ENCODE results near the gene DBN1. TPM values are rescaled to one million over a fixed set of nuclear protein-coding genes. Genes with fewer than 3 reads are reported as not detected.

The DBN1 gene
- total and polyA plus RNA-seq, 9 of the 15 experiments (the other 6 are each of a cell fraction or from before 2014, with no cell fraction given), result 0.25 to 87.2 (median 27.9) TPM

DNA sequence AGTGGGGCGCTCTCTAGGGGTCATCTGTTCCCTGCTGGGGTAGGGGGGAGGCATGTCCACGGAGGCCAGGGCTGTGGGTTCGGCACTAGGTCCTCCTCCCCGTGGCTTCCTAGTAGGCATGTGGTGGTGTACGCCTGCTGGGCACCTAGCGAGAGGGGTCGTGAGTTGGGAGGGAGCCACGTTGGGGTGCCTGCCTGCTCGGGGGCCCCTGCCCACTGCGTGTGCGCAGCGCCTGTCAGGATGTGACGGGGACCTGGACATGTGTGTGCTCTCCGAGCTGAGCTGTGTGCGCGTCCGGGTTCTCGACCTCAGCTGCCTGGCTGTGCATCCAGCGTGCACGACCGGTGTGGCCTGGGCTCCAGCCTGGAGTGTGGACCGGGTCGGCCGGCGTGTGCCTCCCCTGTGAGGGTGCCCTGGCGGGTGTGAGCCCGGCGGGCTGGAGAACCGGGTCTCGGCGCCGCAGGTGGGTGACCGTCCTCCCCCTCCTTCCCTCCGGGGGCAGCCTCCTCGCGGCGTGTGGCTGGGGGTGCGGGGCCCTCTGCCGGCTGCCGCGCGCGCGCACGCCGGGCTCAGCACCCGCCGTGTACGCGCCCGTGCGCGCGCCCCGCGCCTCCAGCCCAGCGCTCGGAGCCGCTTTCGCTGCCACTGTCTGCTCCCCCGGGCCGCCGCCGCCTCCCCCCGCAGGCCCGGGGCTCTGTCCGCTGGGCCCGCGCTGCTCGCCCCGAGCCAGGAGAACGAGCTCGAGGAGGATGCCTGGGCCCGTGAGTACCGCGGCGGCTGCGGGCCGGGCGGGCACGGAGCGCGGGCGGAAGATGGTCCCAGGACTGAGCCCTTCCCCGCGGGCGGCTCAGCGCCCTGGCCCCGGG, 27.0 kb downstream of the DBN1 start, which contains the start of gene PRR7 (continued):
- no peak for TF ChIP-seq SRSF3 (IDR thresholded peaks at IDR 0.05; ENCODE audit: insufficient read depth, low read length)
- TF ChIP-seq EGR1 (conservative IDR thresholded peaks at IDR 0.05), result no peak
- TF ChIP-seq MTA3 (IDR thresholded peaks at IDR 0.05; ENCODE audit: borderline replicate concordance), result peak; percentile 53; the same call in 1 of the 2 replicates
- TF ChIP-seq NCOR1 (IDR thresholded peaks at IDR 0.05), result 0 out of 2 replicates have a peak, but pooled peaks have one; percentile 38
- 0 out of 2 replicates have a peak, but pooled peaks have one; percentile 85 for TF ChIP-seq ZNF717 (CRISPR knock-in tag; IDR thresholded peaks at IDR 0.05)
- no peak for TF ChIP-seq RAD51 (IDR thresholded peaks at IDR 0.05; ENCODE audit: borderline replicate concordance, low read depth)
- TF ChIP-seq, protein P1, sequence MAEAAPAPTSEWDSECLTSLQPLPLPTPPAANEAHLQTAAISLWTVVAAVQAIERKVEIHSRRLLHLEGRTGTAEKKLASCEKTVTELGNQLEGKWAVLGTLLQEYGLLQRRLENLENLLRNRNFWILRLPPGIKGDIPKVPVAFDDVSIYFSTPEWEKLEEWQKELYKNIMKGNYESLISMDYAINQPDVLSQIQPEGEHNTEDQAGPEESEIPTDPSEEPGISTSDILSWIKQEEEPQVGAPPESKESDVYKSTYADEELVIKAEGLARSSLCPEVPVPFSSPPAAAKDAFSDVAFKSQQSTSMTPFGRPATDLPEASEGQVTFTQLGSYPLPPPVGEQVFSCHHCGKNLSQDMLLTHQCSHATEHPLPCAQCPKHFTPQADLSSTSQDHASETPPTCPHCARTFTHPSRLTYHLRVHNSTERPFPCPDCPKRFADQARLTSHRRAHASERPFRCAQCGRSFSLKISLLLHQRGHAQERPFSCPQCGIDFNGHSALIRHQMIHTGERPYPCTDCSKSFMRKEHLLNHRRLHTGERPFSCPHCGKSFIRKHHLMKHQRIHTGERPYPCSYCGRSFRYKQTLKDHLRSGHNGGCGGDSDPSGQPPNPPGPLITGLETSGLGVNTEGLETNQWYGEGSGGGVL (CRISPR knock-in tag; IDR thresholded peaks at IDR 0.05), result no peak
- no peak for TF ChIP-seq ZNF699 (CRISPR knock-in tag; IDR thresholded peaks at IDR 0.05; ENCODE audit: insufficient replicate concordance)
- TF ChIP-seq CHD2 (IDR thresholded peaks at IDR 0.05; ENCODE audit: low read depth, low read length), result no peak; the same call in 1 of the 2 replicates
- no peak for TF ChIP-seq ZNF696 (CRISPR knock-in tag; conservative IDR thresholded peaks at IDR 0.05)
- peak; percentile 24; the same call in 1 of the 2 replicates for TF ChIP-seq ZBTB7A (IDR thresholded peaks at IDR 0.05; ENCODE audit: borderline replicate concordance, control insufficient read depth, low read depth, low read length)
- peak; percentile 72; the same call in 1 of the 2 replicates for TF ChIP-seq HNRNPUL1 (IDR thresholded peaks at IDR 0.05; ENCODE audit: low read length)
- TF ChIP-seq SOX6 (IDR thresholded peaks at IDR 0.05), result no peak
- no peak for TF ChIP-seq ETV6 (IDR thresholded peaks at IDR 0.05; ENCODE audit: borderline replicate concordance in 1 of 2, low read depth in 2 of 2, low read length in 1 of 2)
- TF ChIP-seq ETV6 (CRISPR knock-in tag; IDR thresholded peaks at IDR 0.05; ENCODE audit: borderline replicate concordance), result no peak
- TF ChIP-seq ZNF217 (CRISPR knock-in tag; IDR thresholded peaks at IDR 0.05), result no peak
- no peak for TF ChIP-seq SMAD1 (IDR thresholded peaks at IDR 0.05; ENCODE audit: low read depth, low read length, partially characterized antibody)
- TF ChIP-seq, protein P2, sequence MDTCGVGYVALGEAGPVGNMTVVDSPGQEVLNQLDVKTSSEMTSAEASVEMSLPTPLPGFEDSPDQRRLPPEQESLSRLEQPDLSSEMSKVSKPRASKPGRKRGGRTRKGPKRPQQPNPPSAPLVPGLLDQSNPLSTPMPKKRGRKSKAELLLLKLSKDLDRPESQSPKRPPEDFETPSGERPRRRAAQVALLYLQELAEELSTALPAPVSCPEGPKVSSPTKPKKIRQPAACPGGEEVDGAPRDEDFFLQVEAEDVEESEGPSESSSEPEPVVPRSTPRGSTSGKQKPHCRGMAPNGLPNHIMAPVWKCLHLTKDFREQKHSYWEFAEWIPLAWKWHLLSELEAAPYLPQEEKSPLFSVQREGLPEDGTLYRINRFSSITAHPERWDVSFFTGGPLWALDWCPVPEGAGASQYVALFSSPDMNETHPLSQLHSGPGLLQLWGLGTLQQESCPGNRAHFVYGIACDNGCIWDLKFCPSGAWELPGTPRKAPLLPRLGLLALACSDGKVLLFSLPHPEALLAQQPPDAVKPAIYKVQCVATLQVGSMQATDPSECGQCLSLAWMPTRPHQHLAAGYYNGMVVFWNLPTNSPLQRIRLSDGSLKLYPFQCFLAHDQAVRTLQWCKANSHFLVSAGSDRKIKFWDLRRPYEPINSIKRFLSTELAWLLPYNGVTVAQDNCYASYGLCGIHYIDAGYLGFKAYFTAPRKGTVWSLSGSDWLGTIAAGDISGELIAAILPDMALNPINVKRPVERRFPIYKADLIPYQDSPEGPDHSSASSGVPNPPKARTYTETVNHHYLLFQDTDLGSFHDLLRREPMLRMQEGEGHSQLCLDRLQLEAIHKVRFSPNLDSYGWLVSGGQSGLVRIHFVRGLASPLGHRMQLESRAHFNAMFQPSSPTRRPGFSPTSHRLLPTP (IDR thresholded peaks at IDR 0.05; ENCODE audit: borderline replicate concordance, extremely low read depth, insufficient read length), result no peak

All from K562 (cell line).